ENCODE data around the gene OSBPL9. TPM values are rescaled to one million over a fixed set of nuclear protein-coding genes. Genes with fewer than 3 reads are reported as not detected.
A peak's percentile ranks its signal among the peaks of the same experiment; 100 is the strongest.

OSBPL9 gene
- polyA plus RNA-seq, 1 experiment: 68.3 TPM

DNA sequence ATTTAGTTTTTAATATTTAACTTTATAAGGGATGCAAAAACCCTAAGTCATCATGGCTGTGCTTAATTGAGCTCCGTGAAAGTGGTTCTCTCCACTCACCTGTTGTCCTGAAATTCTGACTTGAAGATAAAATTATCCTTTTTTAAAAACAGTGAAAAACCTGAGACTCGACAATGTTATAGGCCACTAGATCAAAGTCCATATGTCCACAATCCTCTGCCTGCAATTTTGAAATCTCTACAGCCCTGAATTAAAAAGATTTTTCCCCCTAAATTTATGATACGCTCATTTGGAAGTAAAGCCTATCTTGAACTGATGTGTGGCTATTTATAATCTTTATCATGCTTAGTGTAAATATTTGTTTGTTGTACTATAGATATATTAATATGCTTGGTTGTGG, 18.7 kb downstream of the OSBPL9 start:
- Histone ChIP-seq H3K27me3 (ENCODE audit: control insufficient read depth, insufficient read depth, low read length) (no peaks in the 10 kb centered on the region), H3K4me3 (ENCODE audit: low read depth, low read length) (no peak overlapping the region), H3K36me3 (ENCODE audit: control insufficient read depth, insufficient read depth, low read length) (no peaks in the 10 kb centered on the region)
- ChIA-PET CTCF (no interaction called here), POLR2A (no interaction called here)
- TF ChIP-seq, protein P1, sequence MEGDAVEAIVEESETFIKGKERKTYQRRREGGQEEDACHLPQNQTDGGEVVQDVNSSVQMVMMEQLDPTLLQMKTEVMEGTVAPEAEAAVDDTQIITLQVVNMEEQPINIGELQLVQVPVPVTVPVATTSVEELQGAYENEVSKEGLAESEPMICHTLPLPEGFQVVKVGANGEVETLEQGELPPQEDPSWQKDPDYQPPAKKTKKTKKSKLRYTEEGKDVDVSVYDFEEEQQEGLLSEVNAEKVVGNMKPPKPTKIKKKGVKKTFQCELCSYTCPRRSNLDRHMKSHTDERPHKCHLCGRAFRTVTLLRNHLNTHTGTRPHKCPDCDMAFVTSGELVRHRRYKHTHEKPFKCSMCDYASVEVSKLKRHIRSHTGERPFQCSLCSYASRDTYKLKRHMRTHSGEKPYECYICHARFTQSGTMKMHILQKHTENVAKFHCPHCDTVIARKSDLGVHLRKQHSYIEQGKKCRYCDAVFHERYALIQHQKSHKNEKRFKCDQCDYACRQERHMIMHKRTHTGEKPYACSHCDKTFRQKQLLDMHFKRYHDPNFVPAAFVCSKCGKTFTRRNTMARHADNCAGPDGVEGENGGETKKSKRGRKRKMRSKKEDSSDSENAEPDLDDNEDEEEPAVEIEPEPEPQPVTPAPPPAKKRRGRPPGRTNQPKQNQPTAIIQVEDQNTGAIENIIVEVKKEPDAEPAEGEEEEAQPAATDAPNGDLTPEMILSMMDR (IDR thresholded peaks at IDR 0.05; ENCODE audit: insufficient read depth, low read depth, low read length): no peak
- no peak for DNase-seq (ENCODE audit: low read depth)

DNA sequence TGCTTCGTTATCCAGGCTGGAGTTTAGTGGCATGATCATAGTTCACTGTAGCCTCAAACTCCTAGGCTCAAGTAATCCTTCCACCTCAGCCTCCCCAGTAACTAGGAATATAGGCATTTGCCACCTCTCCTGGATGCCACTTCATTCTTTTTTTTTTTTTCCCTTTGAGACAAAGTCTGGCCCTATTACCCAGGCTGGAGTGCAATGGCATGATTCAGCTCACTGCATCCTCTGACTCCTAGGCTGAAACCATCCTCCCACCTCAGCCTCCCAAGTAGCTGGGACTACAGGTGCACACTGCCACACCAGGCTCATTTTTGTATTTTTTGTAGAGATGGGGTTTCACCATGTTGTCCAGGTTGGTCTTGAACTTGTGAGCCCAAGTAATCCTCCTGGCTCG, 19.3 kb downstream of the OSBPL9 start:
- H3K4me3 ChIP-seq (ENCODE audit: low read depth, low read length): no peak overlapping the region
- no peak for DNase-seq (ENCODE audit: low read depth)
- CTCF ChIA-PET: no interaction called here
- TF ChIP-seq, protein P1 (IDR thresholded peaks at IDR 0.05; ENCODE audit: insufficient read depth, low read depth, low read length): no peak
- no peaks in the 10 kb centered on the region for H3K27me3 ChIP-seq (ENCODE audit: control insufficient read depth, insufficient read depth, low read length)
- POLR2A ChIA-PET: no interaction called here
- H3K36me3 ChIP-seq (ENCODE audit: control insufficient read depth, insufficient read depth, low read length): no peaks in the 10 kb centered on the region

DNA sequence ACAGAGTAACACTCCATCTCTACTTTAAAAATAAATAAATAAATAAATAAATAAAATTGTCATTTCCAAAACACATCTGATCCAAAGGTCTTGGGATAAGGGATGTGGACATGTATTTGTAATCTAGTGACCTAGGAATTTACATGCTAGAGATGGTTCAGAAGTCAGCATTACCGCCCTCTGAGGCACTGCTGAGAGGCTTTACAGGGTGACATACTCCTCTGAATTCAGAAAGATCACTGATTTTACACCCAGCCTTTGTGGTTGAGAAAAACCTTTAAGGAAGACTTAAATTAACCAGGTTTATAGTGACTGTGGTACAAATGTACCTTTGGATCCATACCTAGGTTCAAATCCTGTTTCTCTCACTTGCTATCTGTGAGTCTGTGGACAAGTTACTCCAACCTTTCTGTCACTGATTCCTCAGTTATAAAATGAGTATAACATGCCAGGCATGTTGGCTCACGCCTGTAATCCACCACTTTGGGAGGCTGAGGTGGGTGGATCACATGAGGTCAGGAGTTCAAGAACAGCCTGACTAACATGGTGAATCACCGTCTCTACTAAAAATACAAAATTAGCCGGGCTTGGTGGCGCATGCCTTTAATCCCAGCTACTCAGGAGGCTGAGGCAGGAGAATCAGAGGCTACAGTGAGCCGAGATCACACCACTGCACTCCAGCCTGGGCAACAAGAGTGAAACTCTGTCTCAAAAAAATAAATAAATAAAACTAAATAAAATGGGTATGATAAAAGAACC, 20.1 kb downstream of the OSBPL9 start:
- Histone ChIP-seq H3K4me3 (ENCODE audit: low read depth, low read length) (no peak overlapping the region), H3K27me3 (ENCODE audit: control insufficient read depth, insufficient read depth, low read length) (no peaks in the 10 kb centered on the region), H3K36me3 (ENCODE audit: control insufficient read depth, insufficient read depth, low read length) (no peaks in the 10 kb centered on the region)
- ChIA-PET POLR2A (no interaction called here), CTCF (no interaction called here)
- peak; percentile 83 for DNase-seq (ENCODE audit: low read depth)
- TF ChIP-seq, protein P1 (IDR thresholded peaks at IDR 0.05; ENCODE audit: insufficient read depth, low read depth, low read length): no peak

DNA sequence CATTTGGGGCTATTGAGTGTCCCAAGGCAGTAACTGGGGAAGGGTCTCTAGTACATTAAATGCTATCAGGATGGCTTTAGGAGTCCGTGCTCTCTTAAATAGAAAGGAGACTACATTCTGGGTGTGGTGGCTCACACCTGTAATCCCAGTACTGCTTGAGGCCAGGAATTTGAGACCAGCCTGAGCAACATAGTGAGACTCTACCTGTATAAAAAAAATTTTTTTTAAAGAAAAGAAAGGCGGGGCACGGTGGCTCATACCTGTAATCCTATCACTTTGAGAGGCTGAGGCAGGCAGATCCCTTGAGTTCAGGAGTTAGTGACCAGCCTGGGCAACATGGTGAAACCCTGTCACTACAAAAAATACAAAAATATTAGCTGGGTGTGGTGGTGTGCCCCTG, 21.5 kb downstream of the OSBPL9 start:
- CTCF ChIA-PET: no interaction called here

DNA sequence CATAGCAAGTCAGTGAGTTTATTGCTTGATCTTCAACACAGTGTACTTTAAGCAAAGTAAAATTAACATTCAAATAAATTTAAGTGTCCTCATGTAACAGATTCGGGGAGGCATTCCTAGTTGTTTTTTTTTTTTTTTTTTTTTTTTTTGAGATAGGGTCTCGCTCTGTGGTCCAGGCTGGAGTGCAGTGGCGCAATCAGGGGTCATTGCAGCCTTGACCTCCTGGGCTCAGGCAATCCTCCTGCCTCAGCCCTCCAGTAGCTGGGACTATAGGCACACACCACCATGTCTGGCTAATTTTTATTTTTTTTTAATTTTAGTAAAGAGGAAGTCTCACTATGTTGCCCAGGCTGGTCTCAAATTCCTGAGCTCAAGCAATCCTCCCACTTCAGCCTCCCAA, 22.8 kb downstream of the OSBPL9 start:
- Histone ChIP-seq H3K4me3 (ENCODE audit: low read depth, low read length) (no peak overlapping the region), H3K27me3 (ENCODE audit: control insufficient read depth, insufficient read depth, low read length) (no peaks in the 10 kb centered on the region), H3K36me3 (ENCODE audit: control insufficient read depth, insufficient read depth, low read length) (no peaks in the 10 kb centered on the region)
- DNase-seq (ENCODE audit: low read depth): no peak
- ChIA-PET POLR2A (interaction anchor here (1.2 kb wide), 1 partner anchor 9 kb away, joined by 4 read pairs; no protein-coding TSS in a partner anchor), CTCF (interaction anchor here (0.6 to 1.1 kb wide), 3 partner anchors 12 to 1181 kb away, joined by 3 to 4 read pairs (median 4); no protein-coding TSS in a partner anchor)
- TF ChIP-seq, protein P1 (IDR thresholded peaks at IDR 0.05; ENCODE audit: insufficient read depth, low read depth, low read length): no peak

More for the DNA sequence above, 21.5 kb downstream of the OSBPL9 start:
- no peaks in the 10 kb centered on the region for H3K36me3 ChIP-seq (ENCODE audit: control insufficient read depth, insufficient read depth, low read length)
- POLR2A ChIA-PET: no interaction called here
- no peak overlapping the region for H3K4me3 ChIP-seq (ENCODE audit: low read depth, low read length)
- DNase-seq (ENCODE audit: low read depth): no peak
- H3K27me3 ChIP-seq (ENCODE audit: control insufficient read depth, insufficient read depth, low read length): no peaks in the 10 kb centered on the region
- TF ChIP-seq, protein P1 (IDR thresholded peaks at IDR 0.05; ENCODE audit: insufficient read depth, low read depth, low read length): no peak

Data from BJ (cell line).